Cerebellar cortex (tissue), 1 donor: ENCODE measurements around the gene SLX1A.
A peak's percentile ranks its signal among the peaks of the same experiment; 100 is the strongest.
"Not testable (repeated sequence)": the region's sequence is repeated elsewhere in the genome, so short reads cannot be mapped to it uniquely, and the experiment has no call there.

Source experiments
- DNase-seq: peaks from one replicate; pipeline ENCODE4 v3.0.0-alpha.2; 2015; ENCODE audit warnings: low spot score

Gene SLX1A

DNA sequence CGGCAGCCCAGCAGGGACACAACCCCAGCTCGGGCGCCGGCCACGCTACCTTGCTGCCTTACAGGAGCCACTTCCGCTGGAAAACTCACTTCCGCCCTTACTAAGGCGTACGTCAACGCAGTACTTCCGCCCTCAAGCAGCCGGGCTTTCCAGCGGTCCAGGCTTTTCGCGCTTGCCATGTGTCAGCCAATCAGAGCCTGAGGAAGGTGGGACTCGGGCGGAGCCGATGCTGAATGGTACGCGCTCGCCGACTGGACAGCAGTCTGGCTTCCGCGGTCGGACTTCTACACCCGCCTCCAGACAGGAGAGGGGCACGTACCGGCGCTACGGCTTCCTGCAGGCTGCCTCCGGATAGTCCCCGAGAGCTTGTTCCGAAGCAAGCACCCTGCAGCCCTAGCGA, at the start of gene SLX1A, which contains the start of gene BOLA2B:
TSS of gene SLX1A (plus strand) at position 261 of the 400 bp plus-strand sequence. CDS start 210 bp downstream, outside the sequence.
TSS of gene BOLA2B (minus strand) at position 52 of the 400 bp plus-strand sequence. CDS start 71 bp downstream, outside the sequence.
- DNase-seq, result not testable (repeated sequence)

DNA sequence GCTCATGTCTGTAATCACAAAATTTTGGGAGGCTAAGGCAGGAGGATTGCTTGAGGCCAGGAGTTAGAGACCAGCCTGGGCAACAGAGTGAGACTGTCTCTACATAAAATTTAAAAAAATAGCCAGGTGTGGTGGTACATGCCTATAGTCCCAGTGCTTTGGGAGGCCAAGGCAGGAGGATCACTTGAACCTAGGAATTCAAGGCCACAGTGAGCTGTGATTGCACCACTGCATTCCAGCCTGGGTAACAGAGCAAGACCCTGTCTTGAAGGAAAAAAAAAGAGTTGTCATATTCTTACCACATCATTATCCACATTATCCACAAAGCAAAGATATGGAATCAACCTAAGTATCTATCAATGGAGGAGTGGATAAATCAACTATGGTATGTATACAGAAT, 49.7 kb upstream of the SLX1A start:
- no peak for DNase-seq

DNA sequence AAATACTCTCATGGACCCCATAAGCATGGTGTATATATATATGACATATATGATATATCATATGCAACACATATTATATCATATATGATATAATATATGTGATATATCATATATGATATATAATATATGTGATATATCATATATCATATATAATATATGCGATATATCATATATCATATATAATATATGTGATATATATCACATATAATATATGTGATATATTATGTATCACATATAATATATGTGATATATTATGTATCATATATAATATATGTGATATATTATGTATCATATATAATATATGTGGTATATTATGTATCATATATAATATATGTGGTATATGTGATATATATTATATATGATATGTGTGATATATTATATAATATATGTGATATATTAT, 48.8 kb upstream of the SLX1A start:
- DNase-seq, result no peak

DNA sequence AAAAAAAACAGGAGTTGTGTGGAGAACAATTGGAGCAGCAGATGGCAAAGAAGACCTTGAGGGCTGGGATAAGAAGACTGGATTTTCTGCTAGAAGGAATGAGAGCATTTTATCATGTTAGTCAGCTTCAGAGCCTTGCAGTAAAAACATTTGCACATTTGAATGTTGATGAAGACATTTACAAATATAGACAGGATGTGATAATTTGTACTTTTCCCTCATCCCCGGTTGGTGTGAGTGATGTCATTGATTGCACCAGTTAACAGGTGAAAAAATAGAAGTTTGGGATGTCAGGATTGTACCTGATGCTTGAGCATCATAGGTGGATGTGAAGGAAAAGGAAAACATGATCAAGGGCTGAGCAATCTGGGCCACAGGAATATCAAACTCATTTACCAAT, 48.0 kb upstream of the SLX1A start:
- DNase-seq, result no peak

DNA sequence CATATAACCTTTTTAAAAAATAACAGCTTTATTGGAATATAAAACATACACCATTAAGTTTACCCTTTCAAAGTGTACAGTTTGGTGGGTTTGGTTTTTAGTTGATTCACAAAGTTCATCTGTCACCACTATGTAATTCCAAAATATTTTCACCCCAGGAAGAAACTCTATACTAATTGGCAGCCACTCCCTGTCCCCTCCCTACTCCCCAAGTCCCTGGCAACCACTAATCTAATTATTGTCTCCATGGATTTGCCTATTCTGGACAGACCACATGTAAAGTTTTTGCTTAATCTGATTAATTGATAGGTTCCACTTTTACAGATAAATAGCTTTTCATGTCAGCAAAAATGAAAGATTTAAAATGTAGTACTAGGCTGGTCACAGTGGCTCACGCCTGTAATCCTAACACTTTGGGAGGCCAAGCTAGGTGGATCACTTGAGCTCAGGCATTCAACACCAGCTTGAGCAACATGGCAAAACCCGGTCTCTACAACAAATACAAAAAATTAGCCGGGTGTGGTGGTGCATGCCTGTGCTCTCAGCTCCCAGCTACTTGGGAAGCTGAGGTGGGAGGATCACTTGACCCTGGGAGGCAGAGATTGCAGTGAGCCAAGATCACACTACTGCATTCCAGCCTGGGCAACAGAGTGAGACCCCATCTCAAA, 45.7 kb upstream of the SLX1A start:
- DNase-seq, result peak; percentile 9

DNA sequence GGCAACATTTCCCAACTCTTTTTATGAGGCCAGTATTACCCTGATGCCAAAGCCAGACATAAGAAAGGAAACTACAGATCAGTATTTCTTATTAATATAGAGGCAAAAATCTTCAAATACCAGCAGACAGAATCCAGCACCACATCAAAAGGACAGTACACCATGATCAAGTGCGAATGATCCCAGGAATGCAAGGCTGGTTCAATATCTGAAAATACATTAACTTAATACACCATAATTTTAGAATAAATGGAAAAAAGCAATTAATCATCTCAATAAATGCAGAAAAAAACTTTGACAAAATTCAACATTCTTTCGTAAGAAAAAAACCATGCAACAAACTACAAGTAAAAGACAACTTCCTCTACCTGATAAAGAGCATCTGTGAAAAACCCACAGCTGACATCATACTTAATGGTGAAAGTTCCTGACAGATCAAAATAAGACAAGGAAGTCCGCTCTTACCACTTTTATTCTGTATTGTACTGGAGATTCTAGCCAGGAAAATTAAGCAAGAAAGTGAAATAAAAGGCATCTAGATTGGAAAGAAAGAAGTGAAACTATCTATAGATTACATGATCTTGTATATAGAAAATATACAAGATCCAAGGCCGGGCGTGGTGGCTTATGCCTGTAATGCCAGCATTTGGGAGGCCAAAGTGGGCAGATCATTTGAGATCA, 44.3 kb upstream of the SLX1A start:
- DNase-seq, result no peak

DNA sequence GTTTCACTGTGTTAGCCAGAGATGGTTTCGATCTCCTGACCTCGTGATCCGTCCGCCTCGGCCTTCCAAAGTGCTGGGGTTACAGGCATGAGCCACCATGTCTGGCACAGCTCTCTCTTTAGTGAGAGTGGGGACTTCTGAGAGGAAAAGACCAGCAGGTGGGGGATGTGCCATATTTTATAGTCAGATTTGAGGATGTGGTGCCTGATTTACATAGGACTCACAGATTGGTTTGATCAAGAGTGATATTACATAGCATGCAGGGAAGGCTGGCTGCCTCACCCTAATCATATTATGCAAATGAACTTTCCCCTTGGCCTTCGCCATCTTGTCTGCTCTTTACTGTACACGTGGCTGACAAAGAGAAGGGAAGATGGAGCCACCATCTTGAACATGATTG, 42.6 kb upstream of the SLX1A start:
- no peak for DNase-seq

DNA sequence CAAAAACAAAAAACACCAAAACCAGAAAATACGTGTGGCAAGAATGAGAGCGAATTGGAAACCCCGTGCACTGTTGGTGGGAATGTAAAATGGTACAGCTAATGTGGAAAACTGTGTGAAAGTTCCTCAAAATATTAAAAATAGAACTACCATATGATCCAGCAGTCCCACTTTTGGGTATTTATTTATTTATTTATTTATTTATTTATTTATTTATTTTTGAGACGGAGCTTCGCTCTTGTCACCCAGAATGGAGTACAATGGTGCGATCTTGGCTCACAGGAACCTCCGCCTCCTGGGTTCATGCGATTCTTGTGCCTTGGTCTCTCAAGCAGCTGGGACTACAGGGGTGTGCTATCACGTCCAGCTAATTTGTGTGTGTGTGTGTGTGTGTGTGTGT, 41.2 kb upstream of the SLX1A start:
- no peak for DNase-seq

DNA sequence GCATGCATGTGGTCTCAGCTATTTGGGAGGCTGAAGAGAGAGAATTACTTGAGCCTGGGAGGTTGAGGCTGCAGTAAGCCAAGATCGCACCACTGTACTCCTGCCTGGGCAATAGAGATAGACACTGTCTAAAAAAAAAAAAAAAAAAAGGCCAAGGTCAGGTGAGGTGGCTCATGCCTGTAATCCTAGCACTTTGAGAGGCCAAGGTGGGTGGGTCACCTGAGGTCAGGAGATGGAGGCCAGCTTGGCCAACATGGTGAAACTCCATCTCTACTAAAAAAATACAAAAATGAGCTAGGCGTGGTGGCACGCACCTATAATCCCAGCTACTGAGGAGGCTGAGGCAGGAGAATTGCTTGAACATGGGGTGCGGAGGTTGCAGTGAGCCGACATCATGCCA, 38.5 kb upstream of the SLX1A start:
- no peak for DNase-seq

DNA sequence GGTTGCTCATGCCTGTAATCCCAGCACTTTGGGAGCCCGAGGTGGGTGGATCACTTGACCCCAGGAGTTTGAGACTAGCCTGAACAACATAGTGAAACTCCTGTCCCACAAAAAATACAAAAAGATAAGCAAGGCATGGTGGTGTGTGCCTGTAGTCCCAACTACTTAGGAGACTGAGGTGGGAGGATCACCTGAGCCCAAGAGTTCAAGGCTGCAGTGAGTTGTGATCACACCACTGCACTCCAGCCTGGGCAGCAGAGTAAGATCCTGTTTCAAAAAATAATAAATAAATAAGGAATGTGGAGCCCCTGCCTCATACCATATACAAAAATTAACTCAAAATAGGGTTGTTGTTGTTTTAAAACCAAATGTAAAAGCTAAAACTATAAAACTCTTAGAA, 36.5 kb upstream of the SLX1A start:
- DNase-seq, result no peak

DNA sequence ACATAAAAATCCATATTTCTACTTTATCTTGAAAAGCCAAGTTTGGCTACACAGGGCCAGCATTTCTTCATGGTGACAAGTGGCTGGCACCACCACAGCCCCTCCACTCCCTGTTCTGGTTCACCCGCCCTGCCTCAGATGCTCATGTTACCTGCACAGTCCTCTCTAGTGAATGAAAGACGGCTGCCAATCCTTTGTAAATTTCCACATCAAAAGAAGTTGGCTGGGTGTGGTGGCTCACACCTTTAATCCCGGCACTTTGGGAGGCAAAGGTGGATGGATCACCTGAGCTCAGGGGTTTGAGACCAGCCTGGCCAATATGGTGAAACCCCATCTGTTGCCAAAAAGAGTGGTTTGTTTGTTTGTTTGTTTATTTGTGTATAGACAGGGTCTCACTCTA, 30.1 kb upstream of the SLX1A start:
- no peak for DNase-seq

DNA sequence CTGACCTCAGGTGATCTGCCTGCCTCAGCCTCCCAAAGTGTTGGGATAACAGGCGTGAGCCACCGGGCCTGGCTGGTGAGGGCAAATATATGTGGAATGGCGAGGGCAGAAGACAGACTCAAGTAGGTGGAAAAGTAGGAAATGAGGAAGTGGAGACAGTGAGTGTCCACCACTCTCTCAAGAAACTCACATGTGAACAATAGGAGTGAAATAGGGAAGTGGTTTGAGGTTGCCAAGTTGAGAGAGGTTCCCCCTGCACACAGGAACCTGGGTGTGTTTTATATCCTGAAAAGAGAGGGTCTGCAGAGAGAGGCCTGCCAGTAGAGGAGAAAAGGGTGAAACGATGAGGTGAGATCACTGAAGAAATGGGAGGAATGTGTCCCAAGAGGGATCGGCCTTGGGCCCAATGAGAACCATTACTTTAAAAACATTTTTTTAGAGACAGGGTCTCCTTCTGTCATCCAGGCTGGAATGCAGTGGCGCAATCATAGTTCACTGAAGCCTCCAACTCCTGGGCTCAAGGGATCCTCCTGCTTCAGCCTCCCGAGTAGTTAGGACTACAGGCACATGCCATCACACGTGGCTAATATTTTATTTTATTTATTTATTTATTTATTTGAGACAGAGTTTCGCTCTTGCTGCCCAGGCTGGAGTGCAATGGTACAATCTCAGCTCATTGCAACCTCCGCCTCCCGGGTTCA, 27.3 kb upstream of the SLX1A start:
- no peak for DNase-seq

DNA sequence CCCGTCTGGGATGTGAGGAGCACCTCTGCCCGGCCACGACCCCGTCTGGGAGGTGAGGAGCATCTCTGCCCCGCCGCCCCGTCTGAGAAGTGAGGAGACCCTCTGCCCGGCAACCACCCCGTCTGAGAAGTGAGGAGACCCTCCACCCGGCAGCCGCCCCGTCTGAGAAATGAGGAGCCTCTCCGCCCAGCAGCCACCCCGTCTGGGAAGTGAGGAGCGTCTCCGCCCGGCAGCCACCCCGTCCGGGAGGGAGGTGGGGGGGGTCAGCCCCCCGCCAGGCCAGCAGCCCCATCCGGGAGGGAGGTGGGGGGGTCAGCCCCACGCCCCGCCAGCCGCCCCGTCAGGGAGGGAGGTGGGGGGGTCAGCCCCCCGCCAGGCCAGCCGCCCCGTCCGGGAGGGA, 24.9 kb upstream of the SLX1A start:
- not testable (repeated sequence) for DNase-seq

DNA sequence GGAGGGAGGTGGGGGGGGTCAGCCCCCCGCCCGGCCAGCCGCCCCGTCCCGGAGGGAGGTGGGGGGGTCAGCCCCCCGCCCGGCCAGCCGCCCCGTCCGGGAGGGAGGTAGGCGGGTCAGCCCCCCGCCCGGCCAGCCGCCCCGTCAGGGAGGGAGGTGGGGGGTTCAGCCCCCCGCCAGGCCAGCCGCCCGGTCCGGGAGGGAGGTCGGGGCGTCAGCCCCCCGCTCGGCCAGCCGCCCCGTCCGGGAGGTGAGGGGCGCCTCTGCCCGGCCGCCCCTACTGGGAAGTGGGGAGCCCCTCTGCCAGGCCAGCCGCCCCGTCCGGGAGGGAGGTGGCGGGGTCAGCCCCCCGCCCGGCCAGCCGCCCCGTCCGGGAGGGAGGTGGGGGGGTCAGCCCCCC, 24.3 kb upstream of the SLX1A start:
- DNase-seq, result not testable (repeated sequence)

DNA sequence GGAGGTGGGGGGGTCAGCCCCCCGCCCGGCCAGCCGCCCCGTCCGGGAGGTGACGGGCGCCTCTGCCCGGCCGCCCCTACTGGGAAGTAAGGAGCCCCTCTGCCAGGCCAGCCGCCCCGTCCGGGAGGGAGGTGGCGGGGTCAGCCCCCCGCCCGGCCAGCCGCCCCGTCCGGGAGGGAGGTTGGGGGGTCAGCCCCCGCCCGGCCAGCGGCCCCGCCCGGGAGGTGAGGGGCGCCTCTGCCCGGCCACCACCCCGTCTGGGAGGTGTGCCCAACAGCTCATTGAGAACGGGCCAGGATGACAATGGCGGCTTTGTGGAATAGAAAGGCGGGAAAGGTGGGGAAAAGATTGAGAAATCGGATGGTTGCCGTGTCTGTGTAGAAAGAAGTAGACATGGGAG, 23.5 kb upstream of the SLX1A start:
- DNase-seq, result not testable (repeated sequence)

DNA sequence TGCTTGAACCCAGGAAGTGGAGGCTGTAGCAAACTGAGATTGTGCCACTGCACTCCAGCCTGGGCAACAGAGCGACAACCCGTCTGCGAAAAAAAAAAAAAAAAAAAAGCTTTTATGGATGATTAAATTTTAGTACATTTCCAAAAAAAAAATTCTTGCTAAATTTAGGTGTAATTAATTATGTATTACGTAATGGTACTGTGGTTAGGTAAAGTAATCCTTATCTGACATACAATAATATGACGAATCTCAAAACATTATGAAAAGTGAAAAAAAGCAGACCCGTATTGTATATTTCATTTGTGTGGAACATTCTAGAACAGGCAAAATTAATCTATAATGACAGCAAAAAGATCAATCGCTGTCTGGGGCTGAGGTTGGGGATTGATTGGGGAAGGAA, 20.6 kb upstream of the SLX1A start:
- no peak for DNase-seq

DNA sequence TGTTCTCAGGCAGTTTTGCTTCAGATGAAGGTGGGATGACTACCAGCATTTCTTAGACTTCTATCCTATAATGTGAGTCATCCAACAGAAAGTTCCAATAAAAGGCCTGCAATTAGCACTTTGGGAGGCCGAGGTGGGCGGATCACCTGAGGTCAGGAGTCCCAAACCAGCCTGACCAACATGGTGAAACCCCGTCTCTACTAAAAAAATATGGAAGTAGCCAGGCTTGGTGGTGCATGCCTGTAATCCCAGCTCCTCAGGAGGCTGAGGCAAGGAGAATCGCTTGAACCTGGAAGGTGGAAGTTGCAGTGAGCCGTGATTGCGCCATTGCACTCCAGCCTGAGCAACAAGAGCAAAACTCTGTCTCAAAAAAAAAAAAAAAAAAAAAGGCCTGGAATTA, 16.8 kb upstream of the SLX1A start:
- DNase-seq, result not testable (repeated sequence)

DNA sequence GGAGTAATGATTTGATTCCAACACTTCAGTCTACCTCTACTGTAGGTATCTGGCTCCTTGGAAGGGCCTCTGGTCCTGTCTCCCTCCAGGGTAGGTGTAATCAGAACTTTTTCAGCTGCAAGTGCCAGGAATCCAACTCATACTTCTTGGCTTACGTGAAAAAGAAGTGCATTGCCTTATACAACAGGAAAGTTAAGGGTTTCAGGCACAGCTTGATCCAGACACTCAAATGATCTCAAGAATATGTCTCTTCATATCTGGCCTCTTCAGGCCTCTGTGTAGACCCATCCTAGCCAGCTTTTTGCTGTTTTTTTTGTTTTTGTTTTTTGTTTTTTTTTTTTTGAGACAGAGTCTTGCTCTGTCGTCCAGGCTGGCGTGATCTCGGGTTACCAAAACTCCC, 14.5 kb upstream of the SLX1A start:
- DNase-seq, result no peak

DNA sequence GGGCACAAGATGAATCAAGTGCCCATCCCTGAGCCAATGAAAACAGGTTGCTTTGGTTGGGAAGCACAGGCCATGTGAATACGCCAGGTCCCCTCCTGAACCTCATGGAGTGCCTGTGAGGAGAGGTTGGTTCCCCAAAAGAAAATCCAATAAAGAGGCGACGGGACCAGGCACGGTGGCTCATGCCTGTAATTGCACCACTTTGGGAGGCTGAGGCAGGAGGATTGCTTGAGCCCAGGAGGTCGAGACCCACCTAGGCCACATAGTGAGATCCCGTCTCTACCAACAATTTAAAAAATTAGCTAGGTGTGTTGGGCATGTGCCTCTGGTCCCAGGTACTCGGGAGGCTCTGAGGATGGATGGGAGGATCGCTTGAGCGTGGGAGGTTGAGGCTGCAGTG, 13.7 kb upstream of the SLX1A start:
- DNase-seq, result no peak

DNA sequence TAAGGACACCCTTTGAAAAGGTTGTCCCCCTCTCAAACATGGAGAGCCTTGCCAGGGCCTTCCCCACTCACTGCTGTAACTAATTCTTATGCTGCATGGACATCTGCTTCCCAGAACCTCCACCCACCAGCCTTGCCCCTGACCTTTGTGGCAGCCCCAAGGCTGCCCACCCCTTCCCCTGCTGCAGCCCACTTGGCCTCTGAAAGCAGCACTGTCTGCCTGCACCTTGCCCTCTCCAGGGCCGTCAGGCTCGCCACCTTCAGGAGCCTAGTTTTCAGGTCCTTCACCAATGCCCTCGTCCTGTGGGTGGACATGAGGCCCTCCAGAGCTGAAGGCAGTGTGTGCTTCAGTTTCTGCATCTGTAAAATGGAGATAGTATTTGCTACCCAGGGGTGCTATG, 12.9 kb upstream of the SLX1A start:
- DNase-seq, result no peak

DNA sequence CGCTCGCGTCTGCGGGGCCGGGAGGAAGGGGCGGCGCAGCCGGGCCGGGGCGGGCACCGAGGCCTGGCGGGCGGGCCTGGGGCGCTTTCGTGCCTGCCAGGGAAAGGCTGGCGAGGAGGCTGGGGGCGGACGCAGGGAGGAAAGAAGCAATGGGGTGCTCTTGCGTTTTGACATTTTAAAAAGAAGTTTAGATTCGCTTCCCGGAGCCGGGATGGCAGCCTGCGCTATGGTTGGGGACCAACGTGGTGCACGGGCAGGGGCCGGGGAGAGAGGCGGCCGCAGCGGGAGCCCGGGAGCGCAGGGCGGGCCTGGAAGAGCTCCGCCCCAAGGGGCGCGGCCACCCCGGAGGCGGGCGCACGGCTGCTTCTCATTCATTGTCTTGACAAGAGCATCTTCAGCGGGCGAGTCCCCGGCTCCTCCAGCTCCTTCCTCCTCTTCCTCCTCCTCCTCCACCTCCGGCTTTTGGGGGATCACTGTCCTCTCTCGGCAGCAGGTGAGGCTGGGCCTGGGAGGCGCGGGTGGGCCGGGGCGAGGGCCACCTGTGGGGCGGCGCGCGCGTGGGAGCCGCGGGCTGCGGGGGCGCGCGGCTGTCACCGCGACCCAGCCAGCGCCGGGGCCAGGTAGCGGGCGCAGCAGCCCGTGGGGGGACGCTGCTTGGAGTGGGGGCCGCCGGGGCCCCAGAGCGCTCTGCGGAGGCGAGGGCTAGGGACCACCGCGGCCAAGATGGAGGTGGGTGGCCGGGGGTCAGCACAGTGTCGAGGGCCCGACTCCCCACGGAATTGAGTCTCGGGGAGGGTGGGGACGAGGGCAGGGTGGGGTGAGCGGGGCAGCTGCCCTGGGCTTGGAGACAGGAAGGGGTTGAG, 10.2 kb upstream of the SLX1A start, which contains the start of gene CORO1A:
TSS of gene CORO1A (plus strand) at position 370 of the 863 bp plus-strand sequence. CDS start 1,608 bp downstream, outside the sequence.
- DNase-seq, result peak; percentile 91
